ENCODE data around the gene ZIC4. TPM values are rescaled to one million over a fixed set of nuclear protein-coding genes. Genes with fewer than 3 reads are reported as not detected.

Gene ZIC4
- total and polyA plus RNA-seq, 2 of the 8 experiments (the other 6 are each of a cell fraction or from before 2014, with no cell fraction given) = 0.03 to 0.13 TPM

DNA sequence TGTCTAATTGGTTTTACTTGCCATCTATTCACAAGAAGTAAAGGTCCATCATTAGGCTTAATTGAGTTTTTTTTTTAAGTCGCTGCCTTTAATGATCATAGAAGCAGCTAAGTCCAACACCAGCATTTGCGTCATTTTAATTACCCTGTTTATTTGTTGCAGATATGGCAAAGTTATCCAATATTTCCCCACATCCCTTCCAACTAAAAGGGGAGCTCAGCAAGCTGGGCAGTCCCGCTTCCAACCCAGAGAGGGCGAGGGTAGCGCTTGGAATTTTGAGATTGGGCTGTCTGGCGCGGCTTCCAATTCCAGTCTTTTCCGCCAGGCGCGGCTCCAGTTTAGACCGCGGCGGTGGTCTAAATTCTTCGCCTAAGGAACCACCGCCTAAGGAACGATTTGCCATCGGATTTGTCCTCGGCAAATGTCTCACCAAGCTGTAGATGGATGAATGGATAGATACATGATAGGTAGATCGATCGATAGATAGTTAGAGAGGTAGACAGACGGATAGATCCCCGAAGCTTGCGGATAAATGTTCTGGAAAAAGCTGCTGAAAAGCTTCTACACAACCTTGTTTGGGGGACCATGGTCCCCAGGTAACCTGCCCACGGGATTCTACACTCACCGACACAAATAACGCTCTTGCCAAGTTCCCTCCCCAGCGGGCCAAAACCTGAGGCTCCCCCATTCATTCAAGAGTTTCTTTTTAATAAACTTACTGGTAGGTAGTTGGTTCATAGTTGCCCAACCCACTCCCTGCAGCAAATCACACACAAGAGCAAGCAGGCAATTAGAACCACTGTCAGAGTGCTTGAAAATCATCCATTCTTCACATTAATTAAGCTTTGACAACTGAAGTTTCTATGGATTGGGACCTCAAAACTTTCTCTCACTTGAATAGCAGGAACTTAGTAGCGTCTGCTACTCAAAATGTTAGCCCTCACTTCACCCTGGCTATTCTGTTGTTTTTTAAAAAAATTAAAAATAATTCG is 49.1 kb downstream of the ZIC4 start (continued):
- no peak for TF ChIP-seq NANOG (IDR thresholded peaks at IDR 0.05; ENCODE audit: insufficient read depth, low read depth, low read length, poor library complexity, severe bottlenecking)
- TF ChIP-seq RNF2 (IDR thresholded peaks at IDR 0.05; ENCODE audit: borderline replicate concordance, low read depth, low read length, missing control alignments, poor library complexity, severe bottlenecking) = peak; percentile 85
- TF ChIP-seq BCL11A (IDR thresholded peaks at IDR 0.05; ENCODE audit: low read depth in 2 of 2, low read length in 2 of 2) = no peak
- TF ChIP-seq RAD21 (IDR thresholded peaks at IDR 0.05 in 1 of 2, conservative IDR thresholded peaks at IDR 0.05 in 1 of 2; ENCODE audit: low read depth in 2 of 2, low read length in 2 of 2) = peak; percentile 59 to 60
- TF ChIP-seq BRCA1 (IDR thresholded peaks at IDR 0.05; ENCODE audit: low read depth, low read length) = no peak
- TF ChIP-seq GTF2F1 (IDR thresholded peaks at IDR 0.05; ENCODE audit: borderline replicate concordance, low read depth, low read length) = no peak
- no peak for TF ChIP-seq NRF1 (IDR thresholded peaks at IDR 0.05; ENCODE audit: low read depth, low read length)
- TF ChIP-seq, protein P1, sequence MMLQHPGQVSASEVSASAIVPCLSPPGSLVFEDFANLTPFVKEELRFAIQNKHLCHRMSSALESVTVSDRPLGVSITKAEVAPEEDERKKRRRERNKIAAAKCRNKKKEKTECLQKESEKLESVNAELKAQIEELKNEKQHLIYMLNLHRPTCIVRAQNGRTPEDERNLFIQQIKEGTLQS (IDR thresholded peaks at IDR 0.05; ENCODE audit: insufficient read depth, low read depth, low read length) = no peak
- TF ChIP-seq, protein P2, sequence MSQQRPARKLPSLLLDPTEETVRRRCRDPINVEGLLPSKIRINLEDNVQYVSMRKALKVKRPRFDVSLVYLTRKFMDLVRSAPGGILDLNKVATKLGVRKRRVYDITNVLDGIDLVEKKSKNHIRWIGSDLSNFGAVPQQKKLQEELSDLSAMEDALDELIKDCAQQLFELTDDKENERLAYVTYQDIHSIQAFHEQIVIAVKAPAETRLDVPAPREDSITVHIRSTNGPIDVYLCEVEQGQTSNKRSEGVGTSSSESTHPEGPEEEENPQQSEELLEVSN (IDR thresholded peaks at IDR 0.05) = no peak
- TF ChIP-seq TBP (IDR thresholded peaks at IDR 0.05; ENCODE audit: low read depth, low read length) = peak; percentile 20; the same call in 1 of the 2 replicates
- TF ChIP-seq CTBP2 (IDR thresholded peaks at IDR 0.05; ENCODE audit: borderline replicate concordance, insufficient read depth, insufficient read length, low read length) = peak; percentile 49
- no peak for TF ChIP-seq MAFK (IDR thresholded peaks at IDR 0.05; ENCODE audit: low read depth, low read length)
- TF ChIP-seq EZH2 (IDR thresholded peaks at IDR 0.05; ENCODE audit: low read depth, low read length, severe bottlenecking) = peak; percentile 73
- TF ChIP-seq, protein P3, sequence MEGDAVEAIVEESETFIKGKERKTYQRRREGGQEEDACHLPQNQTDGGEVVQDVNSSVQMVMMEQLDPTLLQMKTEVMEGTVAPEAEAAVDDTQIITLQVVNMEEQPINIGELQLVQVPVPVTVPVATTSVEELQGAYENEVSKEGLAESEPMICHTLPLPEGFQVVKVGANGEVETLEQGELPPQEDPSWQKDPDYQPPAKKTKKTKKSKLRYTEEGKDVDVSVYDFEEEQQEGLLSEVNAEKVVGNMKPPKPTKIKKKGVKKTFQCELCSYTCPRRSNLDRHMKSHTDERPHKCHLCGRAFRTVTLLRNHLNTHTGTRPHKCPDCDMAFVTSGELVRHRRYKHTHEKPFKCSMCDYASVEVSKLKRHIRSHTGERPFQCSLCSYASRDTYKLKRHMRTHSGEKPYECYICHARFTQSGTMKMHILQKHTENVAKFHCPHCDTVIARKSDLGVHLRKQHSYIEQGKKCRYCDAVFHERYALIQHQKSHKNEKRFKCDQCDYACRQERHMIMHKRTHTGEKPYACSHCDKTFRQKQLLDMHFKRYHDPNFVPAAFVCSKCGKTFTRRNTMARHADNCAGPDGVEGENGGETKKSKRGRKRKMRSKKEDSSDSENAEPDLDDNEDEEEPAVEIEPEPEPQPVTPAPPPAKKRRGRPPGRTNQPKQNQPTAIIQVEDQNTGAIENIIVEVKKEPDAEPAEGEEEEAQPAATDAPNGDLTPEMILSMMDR (IDR thresholded peaks at IDR 0.05; ENCODE audit: control extremely low read depth in 1 of 3, insufficient read depth in 1 of 3, low read depth in 1 of 3, low read length in 3 of 3) = peak; percentile 64 to 93 (median 72)

Data from H1 (cell line).